NCI-H460 (cell line): ENCODE measurements around the gene GLRA1. TPM values are rescaled to one million over a fixed set of nuclear protein-coding genes. Genes with fewer than 3 reads are reported as not detected.
"Not testable (repeated sequence)": the region's sequence is repeated elsewhere in the genome, so short reads cannot be mapped to it uniquely, and the experiment has no call there.

Source experiments
- DNase-seq: peaks from one replicate; pipeline ENCODE4 v3.0.0-alpha.2; 2016; ENCODE audit warnings: low read depth; ENCODE audit errors: extremely low read depth
- total RNA-seq: library from RNA; depleted of rRNA; stranded (reverse); fragments of >200 nt; shearing (Covaris generic); gene quantifications from 2 replicates; pipeline ENCODE4 v1.2.3, GENCODE V29; 2014

Gene GLRA1
- total RNA-seq, 1 experiment from 2014 or later: not detected

GRCh38 chr5:151921916-151922315 is 2.7 kb downstream of the GLRA1 start:
- no peak for DNase-seq

- no peak for DNase-seq
Observed at GRCh38 chr5:151917904-151918303, 6.7 kb downstream of the GLRA1 start.

DNA sequence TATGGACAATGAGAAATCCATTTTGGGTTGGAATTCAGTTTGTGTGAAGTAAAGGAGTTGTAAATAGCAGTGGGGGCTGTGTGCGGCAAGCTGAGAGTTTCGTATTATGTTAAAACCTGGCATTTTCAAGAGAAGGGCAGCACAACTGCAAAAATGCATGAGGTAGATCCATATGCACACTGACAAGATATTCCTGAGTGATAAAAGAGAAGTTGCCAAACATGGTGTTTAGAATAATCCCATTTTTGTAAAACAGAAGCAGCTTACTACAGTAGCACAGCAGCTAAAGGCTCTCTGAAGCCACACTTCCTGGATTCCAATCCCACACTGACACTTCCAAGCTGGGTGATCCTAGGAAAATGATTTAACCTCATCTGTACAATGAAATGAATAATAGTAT is 11.2 kb downstream of the GLRA1 start:
- no peak for DNase-seq

DNA sequence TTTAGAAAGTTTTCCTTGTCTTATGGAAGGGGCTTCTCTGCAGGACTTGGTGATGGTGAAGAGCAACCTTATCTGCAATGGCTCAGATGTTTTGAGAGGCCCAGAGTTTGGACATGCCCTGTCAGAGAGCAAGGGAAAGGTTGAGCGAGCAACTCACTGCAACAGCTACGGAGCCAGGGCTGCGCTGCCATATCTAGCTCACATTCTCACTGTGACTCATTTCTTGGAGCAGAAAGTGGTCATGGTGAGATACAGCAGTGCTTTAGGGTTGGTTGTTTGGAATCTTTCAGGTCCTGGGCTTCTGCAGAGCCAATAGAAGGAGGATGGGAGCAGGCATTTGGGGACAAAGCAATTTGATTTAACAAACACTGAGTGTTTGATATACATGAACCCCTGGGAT is 12.3 kb downstream of the GLRA1 start:
- no peak for DNase-seq

GRCh38 chr5:151911011-151911410 is 13.6 kb downstream of the GLRA1 start:
- no peak for DNase-seq

- no peak for DNase-seq
Observed at GRCh38 chr5:151909628-151910027, 15.0 kb downstream of the GLRA1 start.

GRCh38 chr5:151906246-151906645 is 18.4 kb downstream of the GLRA1 start:
- no peak for DNase-seq

DNA sequence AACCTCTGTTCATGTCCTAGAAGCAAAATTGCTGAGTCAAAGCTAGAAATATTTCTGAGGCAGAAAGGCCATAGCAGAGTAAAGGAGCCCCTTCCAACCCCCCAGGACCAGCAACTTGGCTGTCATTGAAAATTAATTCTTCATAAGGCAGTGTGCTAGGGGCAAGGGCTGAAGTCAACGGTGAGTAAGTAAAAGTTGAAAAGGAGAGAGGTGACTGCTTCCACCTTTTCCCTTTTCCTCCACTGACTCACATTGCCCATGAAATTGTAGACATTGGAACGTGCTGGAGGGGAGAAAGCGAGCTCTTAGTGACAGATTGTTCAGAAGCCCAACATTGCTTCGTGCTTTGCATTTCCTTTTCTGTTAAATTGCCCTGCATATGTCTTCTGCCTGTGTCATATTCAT is 19.1 kb downstream of the GLRA1 start:
- no peak for DNase-seq

- no peak for DNase-seq
Observed at GRCh38 chr5:151904909-151905308, 19.7 kb downstream of the GLRA1 start.

- no peak for DNase-seq
Observed at GRCh38 chr5:151904127-151904526, 20.5 kb downstream of the GLRA1 start.

GRCh38 chr5:151903243-151903653 is 21.4 kb downstream of the GLRA1 start:
- DNase-seq: no peak

GRCh38 chr5:151902215-151902614 is 22.4 kb downstream of the GLRA1 start:
- DNase-seq: no peak

DNA sequence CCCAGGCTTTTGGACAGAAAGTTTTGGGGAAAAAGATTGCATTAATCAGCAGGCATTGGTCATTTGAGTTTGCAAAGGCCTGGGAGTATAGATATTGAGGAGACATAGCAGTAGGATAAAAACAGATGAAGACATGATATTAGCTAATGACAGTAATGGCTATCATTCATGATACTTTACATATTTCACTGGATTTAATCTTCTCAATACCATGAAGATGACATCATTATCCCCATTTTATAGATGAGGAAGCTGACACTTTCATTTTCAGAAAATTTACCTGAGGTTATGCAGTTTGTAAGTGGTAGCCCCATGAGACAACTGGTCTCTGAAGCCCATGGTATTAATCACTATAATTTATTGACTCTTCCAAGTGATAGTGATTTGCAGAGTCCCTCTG is 23.0 kb downstream of the GLRA1 start:
- no peak for DNase-seq

- no peak for DNase-seq
Observed at GRCh38 chr5:151900891-151901290, 23.8 kb downstream of the GLRA1 start.

- no peak for DNase-seq
Observed at GRCh38 chr5:151899399-151899798, 25.3 kb downstream of the GLRA1 start.

DNA sequence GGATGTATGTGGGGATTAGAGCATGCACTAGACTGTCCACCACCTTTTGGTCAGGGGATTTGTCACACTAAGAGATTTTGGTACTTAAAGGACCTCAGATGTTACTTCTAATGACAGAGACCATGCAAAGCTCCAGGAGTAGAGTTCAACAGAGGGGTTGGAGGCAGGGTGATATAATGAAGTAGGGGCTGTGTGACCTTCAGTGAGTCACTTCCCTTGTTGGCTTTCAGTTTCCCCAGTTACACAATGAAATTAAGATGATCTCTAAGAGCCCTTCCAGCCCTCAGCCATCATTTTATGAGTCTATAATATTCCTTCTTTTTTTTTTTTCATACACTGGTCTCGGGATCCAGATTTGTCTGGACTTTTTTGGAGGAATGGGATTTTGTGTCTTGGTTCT is 26.8 kb downstream of the GLRA1 start:
- no peak for DNase-seq

- no peak for DNase-seq
Observed at GRCh38 chr5:151897020-151897552, 27.6 kb downstream of the GLRA1 start.

DNA sequence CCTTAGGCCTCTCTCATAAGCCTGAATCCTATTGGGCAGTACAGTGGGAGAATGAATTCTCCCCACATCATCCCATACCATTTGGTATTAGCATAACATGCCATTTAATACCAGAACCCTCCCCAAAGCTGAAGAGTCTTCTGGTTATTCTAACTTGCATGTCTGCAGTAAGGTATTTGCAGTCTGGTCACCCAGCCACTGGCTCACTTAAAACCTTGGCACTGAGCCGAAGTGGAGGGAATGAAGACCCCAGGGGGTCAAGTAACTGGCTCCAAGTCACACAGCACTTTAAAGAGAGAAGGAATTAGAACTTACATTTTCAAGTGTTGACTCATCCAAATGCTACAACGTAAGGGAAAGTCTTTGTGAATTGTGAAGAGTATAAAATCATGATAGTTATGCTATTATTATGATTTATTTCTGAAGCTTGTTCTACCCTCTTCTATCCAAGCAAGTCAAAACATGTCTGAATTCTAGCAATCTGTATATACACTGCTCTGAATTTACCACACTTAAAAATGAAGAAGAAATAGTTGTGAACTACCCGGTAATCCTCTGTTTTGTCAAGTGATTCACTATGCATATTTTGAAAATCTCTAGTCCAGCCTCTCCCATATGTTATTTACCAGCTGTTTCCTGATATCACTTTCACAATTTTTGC is 28.5 kb downstream of the GLRA1 start:
- DNase-seq: no peak

GRCh38 chr5:151895660-151896030 is 29.0 kb downstream of the GLRA1 start:
- no peak for DNase-seq

GRCh38 chr5:151893485-151893884 is 31.2 kb downstream of the GLRA1 start:
- DNase-seq: not testable (repeated sequence)

DNA sequence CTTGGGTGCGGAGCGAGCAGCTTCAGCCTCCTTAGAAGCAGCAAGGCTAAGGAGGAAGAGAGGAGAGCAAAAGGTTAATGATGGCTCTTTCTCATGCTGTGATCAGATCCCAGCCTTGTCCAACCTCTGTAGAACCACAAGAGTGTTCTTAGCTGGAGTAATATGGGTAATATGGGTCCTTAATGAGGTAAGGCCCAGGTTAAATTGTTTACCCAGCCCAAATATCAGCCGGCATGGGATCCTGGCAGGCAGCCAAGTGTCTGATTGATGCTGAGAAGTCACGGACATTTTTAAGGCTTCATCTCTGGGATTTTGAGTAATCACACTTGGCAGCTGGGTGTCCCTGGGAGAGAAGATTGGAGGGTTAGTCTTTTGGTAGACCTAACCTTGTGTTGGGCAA is 32.3 kb downstream of the GLRA1 start:
- no peak for DNase-seq

DNA sequence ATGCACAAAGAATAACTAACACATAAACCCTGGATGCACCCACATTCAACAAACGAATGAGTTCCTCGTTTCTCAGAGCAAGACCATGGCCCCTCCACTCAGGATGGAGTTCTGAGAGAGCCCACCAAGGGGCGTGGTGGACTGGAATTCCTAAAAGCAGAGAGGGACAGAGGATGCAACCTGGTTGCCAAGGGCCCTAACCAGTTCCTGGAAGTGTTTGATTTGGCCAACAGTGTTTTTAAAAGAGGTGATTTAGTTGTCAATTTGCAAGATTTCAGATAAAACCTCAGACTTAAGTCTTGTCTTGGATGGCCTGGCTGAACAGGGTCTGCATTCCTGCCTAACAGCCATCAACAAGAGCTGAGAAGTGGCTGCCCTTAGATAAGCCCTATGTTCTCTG is 34.4 kb downstream of the GLRA1 start:
- DNase-seq: no peak

GRCh38 chr5:151889614-151890013 is 35.0 kb downstream of the GLRA1 start:
- DNase-seq: no peak
